CD4-positive, alpha-beta T cell treated with Interleukin-2 at 100 ng/mL for 4 hours (primary cell): ENCODE measurements around the gene DERL3.

Source experiments
- DNase-seq: peaks from one replicate; pipeline ENCODE4 v3.0.0-alpha.2; 2020; ENCODE audit warnings: low spot score

The DERL3 gene

GRCh38 chr22:23831261-23831660 lies 7.5 kb downstream of the DERL3 start:
- no peak for DNase-seq

- no peak for DNase-seq
These were observed 8.9 kb downstream of the DERL3 start for GRCh38 chr22:23829845-23830372.

GRCh38 chr22:23828800-23829680 lies 9.8 kb downstream of the DERL3 start:
- DNase-seq: no peak

GRCh38 chr22:23827351-23827995 lies 11.3 kb downstream of the DERL3 start:
- no peak for DNase-seq

DNA sequence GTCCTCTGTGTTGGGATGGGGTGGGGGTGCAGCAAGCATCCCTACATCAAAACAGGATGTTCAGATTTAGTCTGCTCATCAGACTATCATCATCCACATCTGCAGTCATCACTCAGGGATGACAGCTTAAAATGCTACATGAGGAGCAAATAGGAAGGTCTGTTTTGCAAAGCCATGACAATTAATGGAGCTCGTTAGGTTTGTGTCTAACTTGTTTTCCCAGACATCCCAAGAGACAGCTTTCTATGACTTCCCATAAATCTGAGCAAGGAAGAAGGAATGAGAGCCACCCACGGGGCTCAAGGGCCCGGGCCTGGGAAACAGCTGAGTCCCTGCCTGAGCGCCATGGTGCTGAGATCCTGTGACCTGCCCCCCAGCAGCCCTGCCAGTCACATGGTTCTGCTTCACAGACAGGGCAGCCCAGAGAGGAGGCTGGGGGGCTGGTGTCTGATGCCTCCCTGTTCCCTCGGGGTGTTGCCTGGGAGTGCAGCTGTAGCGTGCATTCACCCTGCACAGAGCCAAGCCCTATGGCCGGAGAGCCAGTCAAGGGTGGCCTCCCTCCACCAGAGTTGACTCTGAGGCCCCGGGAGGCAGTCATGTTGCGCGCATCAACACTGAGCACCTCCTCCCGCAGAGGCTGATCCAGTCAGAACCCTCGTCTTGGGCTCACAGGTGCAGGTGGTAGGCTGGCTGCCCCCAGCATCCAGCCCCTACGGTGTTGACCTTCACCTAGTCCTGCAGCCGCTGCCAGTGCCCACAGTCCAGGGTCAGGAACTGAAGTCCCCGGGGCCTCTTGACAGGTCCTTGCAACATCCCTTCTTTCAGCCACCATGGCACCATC lies 12.1 kb downstream of the DERL3 start:
- no peak for DNase-seq

DNA sequence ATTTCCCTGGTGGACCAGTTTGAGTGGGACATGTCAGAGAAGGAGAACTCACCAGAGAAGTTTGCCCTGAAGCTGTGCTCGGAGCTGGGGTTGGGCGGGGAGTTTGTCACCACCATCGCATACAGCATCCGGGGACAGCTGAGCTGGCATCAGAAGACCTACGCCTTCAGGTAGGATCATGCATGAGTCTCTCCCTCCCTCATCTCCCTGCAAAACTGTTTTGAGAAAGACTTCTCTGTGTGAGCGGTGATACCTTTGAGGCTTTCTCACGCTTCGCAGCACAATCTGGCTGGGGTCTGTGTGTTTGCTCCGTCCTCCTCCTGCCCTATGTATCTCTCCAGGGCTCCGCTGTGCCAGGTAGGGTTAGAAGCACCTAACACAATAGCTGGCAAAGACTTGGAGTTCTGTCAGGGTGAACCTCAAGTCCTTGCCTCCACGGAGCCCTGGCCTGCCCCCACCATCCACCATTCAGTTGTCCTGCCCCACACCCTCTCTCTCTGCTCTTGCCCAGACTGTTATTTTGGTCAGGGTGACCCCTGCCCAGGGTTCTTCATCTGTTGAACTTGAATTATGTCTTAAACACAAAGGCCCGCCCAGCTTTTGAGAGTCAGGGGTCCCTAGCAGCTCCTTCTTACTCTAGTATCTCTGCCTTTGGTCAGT lies 13.4 kb downstream of the DERL3 start:
- no peak for DNase-seq

DNA sequence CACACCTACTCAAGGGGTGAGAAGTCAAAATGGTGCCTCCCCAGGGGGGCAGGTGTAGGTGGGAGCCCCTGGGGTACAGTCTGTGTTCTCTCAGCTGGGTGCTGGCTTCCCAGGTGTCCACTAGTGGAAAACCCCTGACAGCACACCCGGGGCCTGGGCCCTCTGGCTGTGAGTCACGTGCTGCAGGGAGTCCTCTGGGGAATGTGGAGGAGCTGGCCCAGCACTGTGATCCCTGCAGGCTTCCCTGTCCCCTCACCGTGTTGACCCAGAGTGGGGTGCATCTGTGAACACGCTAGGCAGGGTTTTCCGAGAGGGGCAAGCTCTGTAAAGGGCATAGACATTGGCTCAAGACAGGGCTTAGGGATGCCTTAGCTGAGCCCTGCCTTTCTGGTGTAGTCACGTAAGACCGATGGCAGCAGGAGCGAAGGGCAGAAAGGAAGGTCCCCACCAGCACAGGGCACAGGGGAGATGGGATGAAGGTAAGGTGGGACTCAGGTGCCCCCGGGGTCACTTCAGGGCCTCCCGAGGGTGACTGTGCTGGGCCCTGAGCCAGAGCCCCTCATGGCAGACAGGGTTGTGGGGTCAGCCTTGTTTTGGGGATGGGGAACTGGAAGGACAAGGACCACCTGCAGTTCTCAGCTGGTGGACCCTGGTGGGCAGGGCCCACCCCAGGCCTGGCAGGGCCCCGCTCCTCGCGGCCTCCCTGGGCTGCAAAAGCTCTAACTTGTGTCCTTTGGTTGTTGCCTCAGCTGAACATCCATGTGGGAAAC lies 14.1 kb downstream of the DERL3 start:
- DNase-seq: no peak

DNA sequence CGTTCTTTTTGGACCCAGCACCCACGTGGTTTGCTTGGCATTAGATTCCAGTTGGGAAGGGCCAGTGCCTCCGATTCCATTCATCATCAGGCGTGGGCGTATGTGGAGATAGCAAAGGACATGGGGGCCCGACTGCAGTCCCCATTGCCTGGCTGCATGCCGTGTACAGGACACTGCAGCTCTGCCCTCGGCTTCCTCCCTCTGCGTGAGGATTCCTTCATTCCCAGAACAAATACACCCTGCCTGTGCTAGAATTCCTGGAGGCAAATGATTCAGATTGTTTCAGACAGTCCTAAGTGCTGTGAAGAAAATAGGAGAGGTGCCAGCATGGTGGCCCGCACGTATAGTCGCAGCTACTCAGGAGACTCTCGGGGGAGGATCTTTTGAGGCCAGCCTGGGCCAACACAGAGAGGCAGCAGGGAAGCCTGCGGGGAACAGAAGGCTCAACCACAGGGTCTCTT lies 15.4 kb downstream of the DERL3 start:
- no peak for DNase-seq

DNA sequence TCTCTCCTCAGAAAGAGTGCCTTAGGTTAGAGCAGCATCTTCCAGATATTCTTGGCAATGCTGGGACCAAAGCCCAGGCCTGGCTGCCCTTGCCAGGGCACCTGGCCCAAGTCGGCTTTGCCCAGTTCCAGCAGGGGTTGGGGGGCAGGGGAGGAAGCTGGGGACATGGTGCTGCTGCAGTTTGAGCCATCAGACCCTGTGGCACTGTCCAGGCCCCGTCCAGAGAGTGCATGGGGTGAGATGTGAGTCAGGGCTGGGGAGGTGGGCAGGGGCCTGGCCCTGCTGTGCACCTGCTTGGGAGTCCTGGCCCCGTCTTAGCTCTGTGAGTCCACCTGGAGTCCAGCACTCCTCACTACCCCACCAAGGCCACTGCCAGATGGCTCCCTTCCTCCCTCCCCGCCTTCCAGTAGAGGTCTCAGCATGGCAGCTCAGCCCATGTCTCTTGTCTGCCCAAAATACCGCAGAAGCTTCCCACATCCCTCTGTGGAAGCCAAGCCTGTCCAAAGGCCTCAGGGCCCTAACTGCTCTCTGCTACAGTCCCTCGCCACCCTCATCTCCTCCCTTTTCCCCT lies 16.6 kb downstream of the DERL3 start:
- no peak for DNase-seq

DNA sequence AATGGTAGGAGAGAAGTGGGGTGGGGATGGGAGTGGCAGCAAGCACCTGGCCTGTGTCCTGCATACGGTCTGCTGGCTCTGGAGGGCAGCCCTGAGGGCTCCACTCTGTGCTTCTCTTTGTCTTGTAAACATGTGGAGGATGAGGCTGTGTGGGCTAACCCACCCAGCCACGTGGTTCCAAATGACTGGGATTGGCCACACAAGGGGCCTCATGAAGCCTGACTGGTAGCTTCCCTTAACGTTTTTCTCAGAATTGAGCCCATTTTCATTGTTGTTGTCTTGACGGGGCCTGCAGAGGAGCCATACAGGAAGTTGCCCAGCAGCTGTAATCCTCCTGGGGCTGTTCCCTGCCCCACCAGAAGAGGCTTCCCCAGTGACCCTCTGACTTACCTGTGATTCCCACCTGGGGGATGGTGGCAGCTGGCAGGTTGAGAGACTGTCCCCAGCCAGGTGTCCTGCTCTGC lies 18.0 kb downstream of the DERL3 start:
- DNase-seq: no peak

DNA sequence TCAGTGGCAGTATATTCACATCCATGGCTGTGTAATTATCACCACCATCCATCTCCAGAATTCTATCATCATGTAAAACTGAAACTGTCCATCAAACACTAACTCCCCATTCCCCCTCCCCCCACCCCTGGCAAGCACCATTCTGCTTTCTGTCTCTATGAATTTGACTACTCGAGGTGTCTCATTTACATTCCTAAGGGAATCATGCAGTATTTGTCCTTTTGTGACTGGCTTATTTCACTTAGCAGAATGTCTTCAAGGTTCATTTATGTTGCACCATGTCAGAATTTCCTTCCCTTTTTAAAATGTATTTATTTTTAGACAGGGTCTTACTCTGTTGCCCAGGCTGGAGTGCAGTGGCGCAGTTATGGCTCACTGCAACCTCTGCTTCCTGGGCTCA lies 20.3 kb downstream of the DERL3 start:
- DNase-seq: no peak

DNA sequence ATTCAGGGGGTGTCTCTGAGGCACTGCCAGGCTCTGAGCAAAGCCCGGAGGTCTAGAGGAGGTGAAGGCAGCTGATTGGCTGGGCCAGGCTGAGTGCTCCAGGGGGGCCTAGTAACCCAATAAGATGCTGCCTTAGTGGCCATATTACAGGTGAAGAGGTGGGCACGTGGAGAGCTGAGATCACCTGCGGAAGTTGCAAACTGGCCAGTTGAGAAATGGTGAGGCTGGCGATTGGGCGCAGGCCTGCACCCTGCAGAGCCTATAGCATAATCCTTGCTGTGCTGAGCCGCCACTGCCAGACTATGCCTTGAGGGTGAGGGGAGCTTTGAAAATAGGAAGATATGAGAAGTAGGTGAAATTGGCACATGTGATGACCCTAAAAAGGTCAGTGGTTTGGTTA lies 21.7 kb downstream of the DERL3 start:
- no peak for DNase-seq

DNA sequence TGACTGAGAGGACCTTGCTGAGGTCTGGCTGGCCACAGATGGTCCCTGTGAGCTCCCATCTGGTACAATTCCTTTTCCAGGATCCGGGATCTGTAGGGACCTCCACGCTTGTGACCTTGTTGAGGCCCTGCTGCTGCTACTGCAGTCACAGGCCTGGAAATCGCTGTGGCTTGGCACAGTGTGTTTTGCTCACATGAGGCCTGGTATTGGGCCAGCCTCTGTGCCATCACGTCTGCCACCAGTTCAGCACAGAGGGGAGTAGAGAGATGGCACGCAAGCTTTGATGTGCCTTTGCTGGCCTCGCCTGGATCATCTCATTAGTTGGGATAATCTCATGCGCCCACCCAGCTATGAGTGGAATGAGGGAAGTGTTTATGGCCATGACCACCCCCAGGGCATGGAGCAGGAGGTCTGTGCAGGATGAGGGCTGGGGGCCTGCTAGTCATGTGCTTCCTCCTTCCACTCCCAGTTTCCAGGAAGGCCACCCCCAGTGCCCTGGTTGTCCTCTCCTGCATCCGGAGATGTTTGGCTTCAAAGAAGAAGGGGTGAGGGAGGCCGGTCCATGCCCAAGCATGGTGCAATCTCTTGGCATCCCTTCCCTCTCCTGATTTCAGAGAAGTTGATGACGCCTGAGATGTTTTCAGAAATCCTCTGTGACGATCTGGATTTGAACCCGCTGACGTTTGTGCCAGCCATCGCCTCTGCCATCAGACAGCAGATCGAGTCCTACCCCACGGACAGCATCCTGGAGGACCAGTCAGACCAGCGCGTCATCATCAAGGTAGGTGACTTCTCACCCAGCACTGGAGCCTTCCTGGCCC lies 22.4 kb downstream of the DERL3 start:
- DNase-seq: no peak

- DNase-seq: no peak
These were observed 23.2 kb downstream of the DERL3 start for GRCh38 chr22:23815541-23816155.

DNA sequence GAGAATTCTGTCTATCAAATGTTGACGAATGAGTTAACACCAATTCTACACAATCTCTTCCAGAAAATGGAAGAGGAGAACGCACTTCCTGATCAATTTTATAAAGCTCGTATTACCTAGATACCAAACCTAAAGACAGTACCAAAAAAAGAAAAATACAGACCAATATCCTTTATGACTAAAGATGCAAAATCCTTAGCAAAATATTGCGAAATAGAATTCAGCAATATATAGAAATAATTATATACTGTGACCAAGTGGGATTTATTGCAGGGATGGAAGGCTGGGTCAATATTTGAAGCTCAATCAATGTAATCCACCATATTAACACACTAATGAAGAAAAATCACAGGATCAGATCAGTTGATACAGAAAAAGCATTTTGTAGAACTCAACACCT lies 26.4 kb downstream of the DERL3 start:
- DNase-seq: no peak

DNA sequence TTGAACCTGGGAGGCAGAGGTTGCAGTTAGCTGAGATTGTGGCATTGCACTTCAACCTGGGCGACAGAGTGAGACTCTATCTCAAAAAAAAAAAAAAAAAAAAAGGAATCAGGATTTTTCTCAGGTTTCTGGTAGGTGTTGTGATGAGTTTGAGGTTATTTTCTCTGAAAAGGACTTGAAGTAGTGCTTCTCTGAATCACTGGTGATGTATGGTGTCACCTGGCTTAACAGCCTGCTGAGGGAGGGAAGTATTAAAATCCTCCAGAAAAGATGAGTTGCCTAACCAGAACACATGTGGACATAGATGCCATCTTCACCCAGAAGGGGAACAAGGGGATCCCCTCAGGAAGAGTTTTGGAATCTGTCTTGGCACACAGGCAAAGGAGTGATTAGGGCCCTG lies 32.0 kb downstream of the DERL3 start:
- DNase-seq: no peak

DNA sequence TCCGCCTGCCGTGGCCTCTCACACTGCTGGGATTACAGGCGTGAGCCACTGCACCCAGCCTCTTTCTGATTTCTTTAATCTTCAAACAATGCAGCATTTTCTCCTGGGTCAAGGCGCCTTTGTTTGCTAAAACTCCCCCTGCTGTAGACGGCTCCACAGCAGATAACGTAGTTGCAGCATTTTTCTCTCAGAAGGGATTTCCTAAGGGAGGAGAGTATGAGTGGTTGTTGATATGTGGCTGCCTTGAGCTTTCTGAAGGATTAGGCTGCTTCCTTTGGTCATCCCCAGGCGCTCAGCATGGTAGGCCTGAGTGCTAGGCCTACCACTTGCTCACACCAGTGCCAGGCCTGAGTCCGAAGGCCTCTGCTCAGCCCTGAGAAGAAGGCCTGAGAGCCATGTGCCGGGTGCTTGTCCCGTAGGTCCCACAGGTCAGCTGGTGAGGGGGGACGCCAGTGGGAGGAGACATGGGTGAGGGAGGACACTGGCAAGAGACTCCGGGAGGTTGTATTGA lies 34.0 kb downstream of the DERL3 start:
- DNase-seq: no peak

GRCh38 chr22:23803001-23803819 lies 35.6 kb downstream of the DERL3 start:
- DNase-seq: no peak
